Measurements from ENCODE around the gene GTF2I.

DNA sequence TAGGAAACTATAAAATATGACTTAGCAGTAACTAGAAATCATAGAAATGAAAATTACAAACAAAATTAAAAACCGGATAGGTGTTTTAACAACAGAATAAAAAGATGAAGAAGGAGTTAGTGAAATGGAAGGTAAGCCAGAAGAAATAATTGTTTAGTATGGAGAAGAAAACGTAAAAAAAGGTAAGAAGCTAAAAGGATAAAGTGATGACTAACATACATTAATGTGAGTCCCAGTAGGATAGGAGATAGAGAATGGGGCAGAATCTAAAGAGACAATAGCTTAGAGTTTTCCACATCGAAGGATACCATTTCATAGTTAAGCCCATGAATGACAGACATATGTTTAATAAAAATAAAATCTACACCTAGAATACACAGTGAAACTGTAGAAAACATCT is 25.3 kb downstream of the GTF2I start:
- TF ChIP-seq, protein P1, sequence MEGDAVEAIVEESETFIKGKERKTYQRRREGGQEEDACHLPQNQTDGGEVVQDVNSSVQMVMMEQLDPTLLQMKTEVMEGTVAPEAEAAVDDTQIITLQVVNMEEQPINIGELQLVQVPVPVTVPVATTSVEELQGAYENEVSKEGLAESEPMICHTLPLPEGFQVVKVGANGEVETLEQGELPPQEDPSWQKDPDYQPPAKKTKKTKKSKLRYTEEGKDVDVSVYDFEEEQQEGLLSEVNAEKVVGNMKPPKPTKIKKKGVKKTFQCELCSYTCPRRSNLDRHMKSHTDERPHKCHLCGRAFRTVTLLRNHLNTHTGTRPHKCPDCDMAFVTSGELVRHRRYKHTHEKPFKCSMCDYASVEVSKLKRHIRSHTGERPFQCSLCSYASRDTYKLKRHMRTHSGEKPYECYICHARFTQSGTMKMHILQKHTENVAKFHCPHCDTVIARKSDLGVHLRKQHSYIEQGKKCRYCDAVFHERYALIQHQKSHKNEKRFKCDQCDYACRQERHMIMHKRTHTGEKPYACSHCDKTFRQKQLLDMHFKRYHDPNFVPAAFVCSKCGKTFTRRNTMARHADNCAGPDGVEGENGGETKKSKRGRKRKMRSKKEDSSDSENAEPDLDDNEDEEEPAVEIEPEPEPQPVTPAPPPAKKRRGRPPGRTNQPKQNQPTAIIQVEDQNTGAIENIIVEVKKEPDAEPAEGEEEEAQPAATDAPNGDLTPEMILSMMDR (IDR thresholded peaks at IDR 0.05; ENCODE audit: insufficient read depth, low read depth, low read length) = no peak
- no peak for TF ChIP-seq EZH2 (IDR thresholded peaks at IDR 0.05; ENCODE audit: insufficient read depth, low read length)
